ENCODE results near the gene SLC44A3. TPM values are rescaled to one million over a fixed set of nuclear protein-coding genes. Genes with fewer than 3 reads are reported as not detected.

The SLC44A3 gene
- total RNA-seq, 1 experiment from 2014 or later = 16.9 TPM

DNA sequence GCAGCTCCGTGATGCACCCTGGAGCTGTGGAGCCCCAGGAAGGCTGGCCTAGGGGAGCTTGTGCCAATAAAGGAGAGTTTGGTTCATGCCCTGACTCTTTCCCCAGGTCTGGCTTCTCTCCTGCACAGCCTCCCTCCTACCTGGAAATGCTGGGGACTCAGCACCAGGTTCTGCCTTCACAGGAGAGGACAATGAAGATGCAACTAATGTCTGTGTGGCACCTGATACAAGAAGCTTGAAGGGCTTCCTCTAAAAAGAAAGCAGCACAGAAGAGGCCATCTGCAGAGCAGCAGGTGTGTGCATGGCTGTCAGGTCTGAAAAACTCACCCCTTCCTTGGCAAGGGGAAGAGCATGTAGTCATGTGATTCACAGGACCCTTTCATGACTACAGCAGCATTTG lies 43.7 kb upstream of the SLC44A3 start:
- H3K36me3 ChIP-seq (ENCODE audit: control insufficient read depth, insufficient read depth, low read length) = no peaks in the 10 kb centered on the region; the same call in 1 of the 2 replicates
- H3K9me3 ChIP-seq = no peaks in the 10 kb centered on the region
- ChIA-PET POLR2A (no interaction called here), CTCF (no interaction called here)
- TF ChIP-seq, protein P1, sequence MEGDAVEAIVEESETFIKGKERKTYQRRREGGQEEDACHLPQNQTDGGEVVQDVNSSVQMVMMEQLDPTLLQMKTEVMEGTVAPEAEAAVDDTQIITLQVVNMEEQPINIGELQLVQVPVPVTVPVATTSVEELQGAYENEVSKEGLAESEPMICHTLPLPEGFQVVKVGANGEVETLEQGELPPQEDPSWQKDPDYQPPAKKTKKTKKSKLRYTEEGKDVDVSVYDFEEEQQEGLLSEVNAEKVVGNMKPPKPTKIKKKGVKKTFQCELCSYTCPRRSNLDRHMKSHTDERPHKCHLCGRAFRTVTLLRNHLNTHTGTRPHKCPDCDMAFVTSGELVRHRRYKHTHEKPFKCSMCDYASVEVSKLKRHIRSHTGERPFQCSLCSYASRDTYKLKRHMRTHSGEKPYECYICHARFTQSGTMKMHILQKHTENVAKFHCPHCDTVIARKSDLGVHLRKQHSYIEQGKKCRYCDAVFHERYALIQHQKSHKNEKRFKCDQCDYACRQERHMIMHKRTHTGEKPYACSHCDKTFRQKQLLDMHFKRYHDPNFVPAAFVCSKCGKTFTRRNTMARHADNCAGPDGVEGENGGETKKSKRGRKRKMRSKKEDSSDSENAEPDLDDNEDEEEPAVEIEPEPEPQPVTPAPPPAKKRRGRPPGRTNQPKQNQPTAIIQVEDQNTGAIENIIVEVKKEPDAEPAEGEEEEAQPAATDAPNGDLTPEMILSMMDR (IDR thresholded peaks at IDR 0.05; ENCODE audit: insufficient read depth in 1 of 2, low read depth in 1 of 2, low read length in 1 of 2, severe bottlenecking in 1 of 2, unreplicated experiment in 1 of 2) = no peak
- H3K27me3 Mint-ChIP-seq (ENCODE audit: insufficient read depth, unreplicated experiment) = no peaks in the 10 kb centered on the region
- H3K9me3 Mint-ChIP-seq (ENCODE audit: unreplicated experiment) = no peaks in the 10 kb centered on the region
- no peak overlapping the region for H3K4me3 ChIP-seq (ENCODE audit: low read depth, low read length)
- intact Hi-C loops (cut with micrococcal nuclease; ENCODE audit: unreplicated experiment) = no loop called here
- peaks cover 6% of the 10 kb centered on the region for H3K4me1 Mint-ChIP-seq (ENCODE audit: low read depth, unreplicated experiment)
- H3K27ac Mint-ChIP-seq (ENCODE audit: unreplicated experiment) = no peak overlapping the region
- no peak for DNase-seq
- no TSS peak for BruUV-seq (replicated peaks)
- no peak overlapping the region for H3K4me3 Mint-ChIP-seq (ENCODE audit: unreplicated experiment)
- no peaks in the 10 kb centered on the region for H3K27me3 ChIP-seq (replicated peaks; ENCODE audit: control insufficient read depth, insufficient read depth, low read length)
- peaks cover 8% of the 10 kb centered on the region for H3K36me3 Mint-ChIP-seq (ENCODE audit: insufficient read depth, unreplicated experiment)
- H3K4me1 ChIP-seq = peaks cover 13% of the 10 kb centered on the region

DNA sequence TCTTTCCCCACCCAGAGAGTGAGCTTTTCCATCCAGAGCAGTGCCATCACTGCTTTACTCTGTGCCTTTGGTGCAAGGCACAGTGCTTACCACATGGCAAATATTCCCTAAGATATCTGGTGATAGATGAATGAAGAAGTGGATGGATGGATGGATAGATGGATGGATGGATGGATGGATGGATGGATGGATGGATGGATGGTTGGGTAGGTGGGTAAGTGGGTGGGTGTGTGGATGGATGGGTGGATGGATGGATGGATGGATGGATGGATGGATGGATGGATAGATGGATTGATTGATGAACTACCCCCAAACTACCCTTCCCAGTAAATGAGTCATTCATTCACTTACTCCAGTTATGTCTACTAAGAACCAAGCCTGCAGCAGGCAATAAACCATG lies 42.9 kb upstream of the SLC44A3 start:
- Histone ChIP-seq H3K36me3 (ENCODE audit: control insufficient read depth, insufficient read depth, low read length) (no peaks in the 10 kb centered on the region; the same call in 1 of the 2 replicates), H3K4me3 (ENCODE audit: low read depth, low read length) (no peak overlapping the region), H3K27me3 (replicated peaks; ENCODE audit: control insufficient read depth, insufficient read depth, low read length) (no peaks in the 10 kb centered on the region), H3K4me1 (peaks cover 12% of the 10 kb centered on the region), H3K9me3 (no peaks in the 10 kb centered on the region)
- H3K27me3 Mint-ChIP-seq (ENCODE audit: insufficient read depth, unreplicated experiment) = no peaks in the 10 kb centered on the region
- no peaks in the 10 kb centered on the region for H3K9me3 Mint-ChIP-seq (ENCODE audit: unreplicated experiment)
- BruUV-seq (replicated peaks) = no TSS peak
- peaks cover 1% of the 10 kb centered on the region for H3K4me1 Mint-ChIP-seq (ENCODE audit: low read depth, unreplicated experiment)
- POLR2A ChIA-PET = no interaction called here
- TF ChIP-seq, protein P1 (IDR thresholded peaks at IDR 0.05; ENCODE audit: insufficient read depth in 1 of 2, low read depth in 1 of 2, low read length in 1 of 2, severe bottlenecking in 1 of 2, unreplicated experiment in 1 of 2) = no peak
- peaks cover 8% of the 10 kb centered on the region for H3K36me3 Mint-ChIP-seq (ENCODE audit: insufficient read depth, unreplicated experiment)
- no peak for DNase-seq
- intact Hi-C loops (cut with micrococcal nuclease; ENCODE audit: unreplicated experiment) = no loop called here
- CTCF ChIA-PET = no interaction called here
- H3K27ac Mint-ChIP-seq (ENCODE audit: unreplicated experiment) = no peak overlapping the region
- no peak overlapping the region for H3K4me3 Mint-ChIP-seq (ENCODE audit: unreplicated experiment)

DNA sequence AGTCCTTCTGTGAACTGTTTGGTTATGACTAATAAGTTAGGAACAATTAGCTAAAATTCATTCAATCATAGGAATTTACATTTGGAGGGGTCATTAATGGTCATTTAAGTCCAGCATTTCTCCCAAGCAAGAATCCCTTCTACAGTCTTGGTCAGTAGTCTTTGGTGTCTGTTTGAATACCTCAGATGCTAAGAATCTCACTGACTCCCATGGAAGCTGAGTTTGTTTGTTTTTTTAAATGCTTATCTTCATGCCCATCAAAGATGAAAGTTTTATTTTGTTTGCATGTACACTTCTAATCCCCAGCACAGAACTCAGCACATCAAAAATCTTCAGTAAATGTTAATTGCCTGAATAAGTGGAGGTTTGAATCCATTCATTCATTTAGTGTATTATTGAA lies 41.3 kb upstream of the SLC44A3 start:
- Mint-ChIP-seq H3K27ac (ENCODE audit: unreplicated experiment) (no peak overlapping the region), H3K9me3 (ENCODE audit: unreplicated experiment) (no peaks in the 10 kb centered on the region), H3K4me1 (ENCODE audit: low read depth, unreplicated experiment) (no peaks in the 10 kb centered on the region), H3K27me3 (ENCODE audit: insufficient read depth, unreplicated experiment) (no peaks in the 10 kb centered on the region), H3K36me3 (ENCODE audit: insufficient read depth, unreplicated experiment) (no peaks in the 10 kb centered on the region), H3K4me3 (ENCODE audit: unreplicated experiment) (no peak overlapping the region)
- no peak overlapping the region for H3K4me3 ChIP-seq (ENCODE audit: low read depth, low read length)
- CTCF ChIA-PET = no interaction called here
- no peaks in the 10 kb centered on the region; the same call in 1 of the 2 replicates for H3K36me3 ChIP-seq (ENCODE audit: control insufficient read depth, insufficient read depth, low read length)
- DNase-seq = no peak
- TF ChIP-seq, protein P1 (IDR thresholded peaks at IDR 0.05; ENCODE audit: insufficient read depth in 1 of 2, low read depth in 1 of 2, low read length in 1 of 2, severe bottlenecking in 1 of 2, unreplicated experiment in 1 of 2) = no peak
- POLR2A ChIA-PET = no interaction called here
- no peaks in the 10 kb centered on the region for H3K27me3 ChIP-seq (replicated peaks; ENCODE audit: control insufficient read depth, insufficient read depth, low read length)
- peaks cover 2% of the 10 kb centered on the region for H3K4me1 ChIP-seq
- intact Hi-C loops (cut with micrococcal nuclease; ENCODE audit: unreplicated experiment) = no loop called here
- H3K9me3 ChIP-seq = no peaks in the 10 kb centered on the region
- no TSS peak for BruUV-seq (replicated peaks)
